Lung (tissue), 12 donors: ENCODE results near the gene HDAC4. TPM values are rescaled to one million over a fixed set of nuclear protein-coding genes. Genes with fewer than 3 reads are reported as not detected.

Experiments
- ATAC-seq: fragments of 200-7000 bp; cut with Tn5 transposase; one replicate; pipeline ENCODE4 v1.9.1; 2020; ENCODE audit warnings: moderate number of reproducible peaks; ENCODE audit not compliant: insufficient read depth, low FRiP score
- DNase-seq, 3 donors: peaks; one replicate each; pipeline ENCODE4 v3.0.0-alpha.2; 2013 to 2017
- H3K27ac ChIP-seq, 2 donors: one replicate each; pipeline ENCODE4 v1.5.1; 2013; ENCODE audit warnings: mild to moderate bottlenecking in 2 of 2, moderate library complexity in 2 of 2, control low read depth in 1 of 2, inconsistent platforms in 1 of 2, low read depth in 1 of 2, low read length in 1 of 2
- H3K27me3 ChIP-seq, 3 donors: one replicate each; pipeline ENCODE4 v1.5.1; 2013; ENCODE audit warnings: low read length in 2 of 3; ENCODE audit not compliant: control insufficient read depth in 3 of 3, insufficient read depth in 3 of 3
- H3K36me3 ChIP-seq, 4 donors: one replicate each; pipeline ENCODE4 v1.5.1; 2013; ENCODE audit warnings: low read length in 4 of 4, mild to moderate bottlenecking in 1 of 4, moderate library complexity in 1 of 4; ENCODE audit not compliant: control insufficient read depth in 4 of 4, insufficient read depth in 4 of 4
- H3K4me1 ChIP-seq, 5 donors: one replicate each; pipeline ENCODE4 v1.5.1; 2013; ENCODE audit warnings: low read length in 5 of 5, mild to moderate bottlenecking in 2 of 5, moderate library complexity in 1 of 5; ENCODE audit not compliant: control insufficient read depth in 5 of 5, insufficient read depth in 5 of 5
- H3K4me3 ChIP-seq: one replicate; pipeline ENCODE4 v1.5.1; 2013; ENCODE audit warnings: mild to moderate bottlenecking, control low read depth, moderate library complexity
- H3K9ac ChIP-seq, 2 donors: one replicate each; pipeline ENCODE4 v1.5.1; 2013; ENCODE audit warnings: low read length in 2 of 2, control low read depth in 1 of 2; ENCODE audit not compliant: insufficient read depth in 1 of 2
- H3K9me3 ChIP-seq, 4 donors: one replicate each; pipeline ENCODE4 v1.5.1; 2013; ENCODE audit warnings: low read length in 3 of 4, mild to moderate bottlenecking in 1 of 4, moderate library complexity in 1 of 4; ENCODE audit not compliant: control insufficient read depth in 4 of 4, insufficient read depth in 3 of 4
- WGBS, 2 donors: extraction: QIAGEN DNeasy Blood & Tissue Kit; methylation state at CpG; one replicate each; pipeline ENCODE4 v1.1.7; 2013; 5-methylcytosine and 5-hydroxymethylcytosine counted together
- polyA plus RNA-seq, 2 donors: library from polyadenylated mRNA; stranded (reverse); fragments of 200-250 nt; gene quantifications; one replicate each; pipeline ENCODE4 v1.2.1, GENCODE V29; 2013
- total RNA-seq, 2 donors: library from RNA; depleted of rRNA in 1 of 2; stranded (reverse); fragments of >200 nt in 1 of 2; gene quantifications; one replicate each; pipeline ENCODE4 v1.2.1, GENCODE V29; 2014 to 2021
- TF ChIP-seq, protein P1 (sequence below): IDR thresholded peaks from 2 replicates; pipeline ENCODE4 v1.5.1; 2012; ENCODE audit warnings: mild to moderate bottlenecking; ENCODE audit errors: control extremely low read depth, extremely low read depth
- donor health status: control.
- donor health status: control.
- donor health status: Bipolar disorder and iron deficiency.
- donor health status: healthy.
- donor health status: DM: yes; HTN: yes; CAD: no.

The HDAC4 gene
- total and polyA plus RNA-seq, 4 donors = 6.9 to 47.7 (median 20.7) TPM

DNA sequence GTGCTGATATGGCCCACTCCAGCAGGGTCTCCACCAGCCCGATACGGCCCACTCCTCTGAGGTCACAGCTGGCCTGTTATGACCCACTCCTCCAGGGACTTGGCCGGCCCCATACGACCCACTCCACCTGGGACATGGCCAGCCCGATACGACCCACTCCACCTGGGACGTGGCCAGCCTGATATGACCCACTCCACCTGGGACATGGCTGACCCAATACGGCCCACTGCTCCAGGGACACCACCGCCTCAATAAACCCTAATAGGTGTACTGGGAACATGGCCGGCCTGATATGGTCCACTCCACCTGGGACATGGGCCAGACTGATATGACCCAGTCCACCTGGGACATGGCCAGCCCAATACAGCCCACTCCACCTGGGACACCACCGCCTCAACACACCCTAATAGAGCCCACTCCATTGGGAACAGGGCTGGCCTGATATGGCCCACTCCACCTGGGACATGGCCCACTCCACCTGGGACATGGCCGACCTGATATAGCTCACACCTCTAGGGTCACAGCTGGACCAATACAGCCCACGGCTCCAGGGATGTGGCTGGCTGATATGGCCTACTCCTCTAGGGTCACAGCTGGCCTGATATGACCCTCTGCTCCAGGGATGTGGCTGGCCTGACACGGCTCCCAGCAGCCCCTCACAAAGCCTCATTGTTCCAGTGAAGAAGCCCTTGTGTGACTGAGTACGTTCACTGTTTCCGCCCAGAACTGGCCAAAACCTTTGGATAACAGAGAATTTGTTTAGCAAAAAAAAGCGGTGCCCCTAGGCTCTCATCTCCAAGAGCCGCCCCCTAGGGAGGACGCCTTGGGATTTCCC, 245.6 kb downstream of the HDAC4 start:
- Histone ChIP-seq H3K9me3 (no peaks in the 10 kb centered on the region), H3K4me3 (no peak overlapping the region), H3K4me1 (no peaks in the 10 kb centered on the region), H3K36me3 (peaks cover 4 to 37% (median 16%) of the 10 kb centered on the region in 4 donors), H3K27me3 (no peaks in the 10 kb centered on the region), H3K27ac (no peak overlapping the region), H3K9ac (no peak overlapping the region)
- no peak for ATAC-seq
- TF ChIP-seq, protein P1, sequence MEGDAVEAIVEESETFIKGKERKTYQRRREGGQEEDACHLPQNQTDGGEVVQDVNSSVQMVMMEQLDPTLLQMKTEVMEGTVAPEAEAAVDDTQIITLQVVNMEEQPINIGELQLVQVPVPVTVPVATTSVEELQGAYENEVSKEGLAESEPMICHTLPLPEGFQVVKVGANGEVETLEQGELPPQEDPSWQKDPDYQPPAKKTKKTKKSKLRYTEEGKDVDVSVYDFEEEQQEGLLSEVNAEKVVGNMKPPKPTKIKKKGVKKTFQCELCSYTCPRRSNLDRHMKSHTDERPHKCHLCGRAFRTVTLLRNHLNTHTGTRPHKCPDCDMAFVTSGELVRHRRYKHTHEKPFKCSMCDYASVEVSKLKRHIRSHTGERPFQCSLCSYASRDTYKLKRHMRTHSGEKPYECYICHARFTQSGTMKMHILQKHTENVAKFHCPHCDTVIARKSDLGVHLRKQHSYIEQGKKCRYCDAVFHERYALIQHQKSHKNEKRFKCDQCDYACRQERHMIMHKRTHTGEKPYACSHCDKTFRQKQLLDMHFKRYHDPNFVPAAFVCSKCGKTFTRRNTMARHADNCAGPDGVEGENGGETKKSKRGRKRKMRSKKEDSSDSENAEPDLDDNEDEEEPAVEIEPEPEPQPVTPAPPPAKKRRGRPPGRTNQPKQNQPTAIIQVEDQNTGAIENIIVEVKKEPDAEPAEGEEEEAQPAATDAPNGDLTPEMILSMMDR = no peak
- WGBS, 2 donors = 83 to 89% methylated on average over 19 of the region's 19 CpGs
- DNase-seq = no peak

DNA sequence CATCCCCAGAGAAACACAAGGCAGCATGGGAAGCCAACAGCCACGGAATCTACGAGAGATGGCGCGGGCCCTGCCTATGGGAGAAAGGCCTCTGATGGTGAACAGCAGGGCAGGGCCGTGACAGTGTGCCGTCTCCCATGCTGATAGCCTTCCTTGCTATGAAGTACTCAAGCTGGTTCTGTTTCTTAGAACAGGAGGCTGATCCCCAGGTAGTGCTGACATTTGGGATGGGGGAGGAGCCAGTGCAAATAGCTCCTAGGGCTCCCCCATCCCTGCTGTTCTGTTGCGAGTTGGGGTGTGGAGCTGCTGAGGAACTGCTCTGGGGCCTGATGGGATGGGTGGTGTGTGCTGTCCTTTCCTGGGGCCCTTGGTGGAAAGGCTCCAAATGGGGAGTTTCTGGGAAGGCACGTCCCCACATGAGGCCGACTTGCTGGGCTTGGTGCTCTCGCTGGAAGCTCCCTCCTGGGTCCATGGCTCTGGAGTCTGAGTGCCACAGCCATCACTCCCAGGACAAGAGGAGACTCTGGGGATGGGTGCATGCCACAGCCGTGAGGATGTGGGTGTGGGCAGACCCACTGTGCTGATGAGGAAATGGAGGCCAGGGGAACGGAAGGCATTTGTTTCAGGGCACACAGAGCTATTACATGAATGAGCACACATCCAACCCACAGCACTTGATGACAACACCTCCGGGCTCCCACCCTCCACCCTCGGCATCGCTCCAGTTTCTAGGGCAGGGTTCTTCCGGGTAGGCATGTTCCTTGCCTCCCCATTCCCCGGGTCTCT, 246.8 kb downstream of the HDAC4 start:
- WGBS, 2 donors = 79 to 90% methylated on average over 17 of the region's 17 CpGs
- H3K9ac ChIP-seq = no peak overlapping the region
- TF ChIP-seq, protein P1 = no peak
- H3K4me3 ChIP-seq = no peak overlapping the region
- H3K9me3 ChIP-seq = no peaks in the 10 kb centered on the region
- peaks cover 4 to 39% (median 16%) of the 10 kb centered on the region in 4 donors for H3K36me3 ChIP-seq
- H3K27ac ChIP-seq = no peak overlapping the region
- H3K27me3 ChIP-seq = no peaks in the 10 kb centered on the region
- no peak for DNase-seq
- no peak for ATAC-seq
- no peaks in the 10 kb centered on the region for H3K4me1 ChIP-seq

DNA sequence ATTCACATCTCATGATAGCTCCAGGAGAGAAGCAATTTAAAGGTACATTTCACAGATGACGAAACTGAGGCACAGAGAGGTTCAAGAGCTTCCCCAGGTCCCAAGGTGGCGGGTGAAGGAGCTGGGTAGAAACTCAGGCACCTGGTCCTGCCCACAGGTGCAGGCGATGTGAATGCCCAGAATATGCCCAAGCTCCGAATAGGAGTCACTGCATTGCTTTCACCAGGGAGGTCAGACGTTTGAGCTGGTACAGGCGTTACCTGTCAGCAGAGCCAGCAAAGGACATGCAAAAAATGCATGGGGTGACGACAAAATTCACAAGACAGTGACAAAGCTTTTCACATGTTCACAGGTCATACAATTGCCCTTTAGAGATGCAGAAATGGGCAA, 247.9 kb downstream of the HDAC4 start:
- H3K27me3 ChIP-seq = no peaks in the 10 kb centered on the region
- H3K9ac ChIP-seq = no peak overlapping the region
- WGBS, 2 donors = 96% methylated on average over 7 of the region's 7 CpGs
- H3K27ac ChIP-seq = no peak overlapping the region
- TF ChIP-seq, protein P1 = no peak
- DNase-seq (no peak), ATAC-seq (no peak)
- H3K36me3 ChIP-seq = peaks cover 4 to 44% (median 16%) of the 10 kb centered on the region in 4 donors
- H3K9me3 ChIP-seq = no peaks in the 10 kb centered on the region
- no peaks in the 10 kb centered on the region for H3K4me1 ChIP-seq
- H3K4me3 ChIP-seq = no peak overlapping the region
